Uterus (tissue), 2 donors: ENCODE results near the gene TMIGD2.

ENCODE experiments used
- CTCF ChIP-seq, 4 experiments: fragments of 200-600 bp in 2 of 4; fragments of 450-650 bp in 2 of 4; sonication (generic) in 2 of 4; IDR thresholded peaks; one replicate each; pipeline ENCODE4 v1.5.1; 2016 to 2019; ENCODE audit warnings: antibody characterized with exemption in 4 of 4, mild to moderate bottlenecking in 2 of 4, moderate library complexity in 1 of 4
- POLR2A ChIP-seq, 2 donors: fragments of 450-650 bp; IDR thresholded peaks; one replicate each; pipeline ENCODE4 v1.6.1; 2016; ENCODE audit warnings: antibody characterized with exemption in 2 of 2, mild to moderate bottlenecking in 1 of 2, moderate library complexity in 1 of 2

- no peak for TF ChIP-seq POLR2A (IDR thresholded peaks at IDR 0.05)
- no peak for TF ChIP-seq CTCF (IDR thresholded peaks at IDR 0.05)
Observed at GRCh38 chr19:4256563-4256962, 45.6 kb downstream of the TMIGD2 start.
